ENCODE data around the gene PHF1. TPM values are rescaled to one million over a fixed set of nuclear protein-coding genes. Genes with fewer than 3 reads are reported as not detected.

PHF1 gene
- polyA plus RNA-seq, 3 donors, result 3.0 to 90.2 (median 3.5) TPM

GRCh38 chr6:33458676-33459075 is 47.9 kb downstream of the PHF1 start:
- H3K27ac Mint-ChIP-seq, result no peak overlapping the region
- no peak overlapping the region for H2AFZ ChIP-seq (ENCODE audit: insufficient read depth, low read depth, low read length, poor library complexity, severe bottlenecking)
- H3K4me3 Mint-ChIP-seq, result no peak overlapping the region
- peaks cover 7 to 14% of the 10 kb centered on the region in 2 donors for H3K4me1 ChIP-seq (ENCODE audit: control insufficient read depth in 1 of 2, insufficient read depth in 2 of 2, low read length in 2 of 2)
- no peak overlapping the region for H3K9ac ChIP-seq (ENCODE audit: insufficient read depth, low read length, poor library complexity, severe bottlenecking)
- peaks cover 0 to 11% of the 10 kb centered on the region in 2 donors for H3K36me3 ChIP-seq (replicated peaks in 1 of 2; ENCODE audit: control insufficient read depth in 1 of 2, insufficient read depth in 2 of 2, low read length in 2 of 2)
- H4K20me1 ChIP-seq (ENCODE audit: insufficient read depth, low read length), result no peaks in the 10 kb centered on the region
- H3K9me3 ChIP-seq (replicated peaks in 1 of 2; ENCODE audit: control insufficient read depth in 1 of 2, insufficient read depth in 1 of 2, low read length in 2 of 2), result no peaks in the 10 kb centered on the region
- intact Hi-C loops (cut with micrococcal nuclease), result no loop called here
- peaks cover 0 to 7% (median 7%) of the 10 kb centered on the region in 3 donors for H3K27me3 Mint-ChIP-seq (ENCODE audit: low read depth in 3 of 3)
- WGBS (ENCODE audit: insufficient coverage), result 78% methylated on average over 2 of the region's 3 CpGs
- TF ChIP-seq CTCF (IDR thresholded peaks at IDR 0.05), result no peak
- H3K27me3 ChIP-seq (ENCODE audit: control insufficient read depth in 2 of 2, insufficient read depth in 2 of 2, low read length in 2 of 2), result no peaks in the 10 kb centered on the region
- peaks cover 0 to 2% (median 0%) of the 10 kb centered on the region in 7 donors for H3K9me3 Mint-ChIP-seq
- no peak for DNase-seq
- peaks cover 13% of the 10 kb centered on the region for H3K4me1 Mint-ChIP-seq
- peaks cover 12% of the 10 kb centered on the region for H3K79me2 ChIP-seq (ENCODE audit: insufficient read depth, low read length)
- H3K36me3 Mint-ChIP-seq, result peaks cover 15 to 16% of the 10 kb centered on the region in 2 donors
- H3K27ac ChIP-seq (ENCODE audit: low read depth in 1 of 2, low read length in 2 of 2), result no peak overlapping the region
- no peak overlapping the region for H3K4me2 ChIP-seq (replicated peaks; ENCODE audit: extremely low read depth, low read length, poor library complexity, severe bottlenecking)
- no peak overlapping the region for H3K4me3 ChIP-seq (replicated peaks in 1 of 3; ENCODE audit: low read depth in 2 of 3, low read length in 3 of 3)

GRCh38 chr6:33459226-33459625 is 48.4 kb downstream of the PHF1 start:
- Mint-ChIP-seq H3K4me1 (peaks cover 10% of the 10 kb centered on the region), H3K36me3 (peaks cover 15 to 16% of the 10 kb centered on the region in 2 donors), H3K9me3 (peaks cover 0 to 2% (median 0%) of the 10 kb centered on the region in 7 donors), H3K4me3 (no peak overlapping the region), H3K27me3 (ENCODE audit: low read depth in 3 of 3) (peaks cover 2 to 10% (median 9%) of the 10 kb centered on the region in 3 donors), H3K27ac (no peak overlapping the region)
- Histone ChIP-seq H2AFZ (ENCODE audit: insufficient read depth, low read depth, low read length, poor library complexity, severe bottlenecking) (no peak overlapping the region), H4K20me1 (ENCODE audit: insufficient read depth, low read length) (no peaks in the 10 kb centered on the region), H3K27ac (ENCODE audit: low read depth in 1 of 2, low read length in 2 of 2) (no peak overlapping the region), H3K4me1 (ENCODE audit: control insufficient read depth in 1 of 2, insufficient read depth in 2 of 2, low read length in 2 of 2) (peaks cover 7 to 9% of the 10 kb centered on the region in 2 donors), H3K27me3 (ENCODE audit: control insufficient read depth in 2 of 2, insufficient read depth in 2 of 2, low read length in 2 of 2) (no peaks in the 10 kb centered on the region), H3K9ac (ENCODE audit: insufficient read depth, low read length, poor library complexity, severe bottlenecking) (no peak overlapping the region), H3K4me3 (replicated peaks in 1 of 3; ENCODE audit: low read depth in 2 of 3, low read length in 3 of 3) (no peak overlapping the region), H3K36me3 (replicated peaks in 1 of 2; ENCODE audit: control insufficient read depth in 1 of 2, insufficient read depth in 2 of 2, low read length in 2 of 2) (peaks cover 0 to 11% of the 10 kb centered on the region in 2 donors), H3K9me3 (replicated peaks in 1 of 2; ENCODE audit: control insufficient read depth in 1 of 2, insufficient read depth in 1 of 2, low read length in 2 of 2) (no peaks in the 10 kb centered on the region), H3K4me2 (replicated peaks; ENCODE audit: extremely low read depth, low read length, poor library complexity, severe bottlenecking) (no peak overlapping the region), H3K79me2 (ENCODE audit: insufficient read depth, low read length) (peaks cover 7% of the 10 kb centered on the region)
- no peak for TF ChIP-seq CTCF (IDR thresholded peaks at IDR 0.05)
- intact Hi-C loops (cut with micrococcal nuclease), result no loop called here
- DNase-seq, result no peak
- 100% methylated on average over 2 of the region's 2 CpGs for WGBS (ENCODE audit: insufficient coverage)

Small RNA genes within 50 kb of the gene (small RNA-seq; reads per million reads assigned to genes)
- not detected for gene RPL35AP4 (ENCODE audit: insufficient read length, low read depth)
- not detected for gene ZBTB9 (ENCODE audit: insufficient read length, low read depth)

Other genes with a start within 250 kb of the PHF1 start
- gene COL11A2, start 218.5 kb upstream of the PHF1 start, polyA plus RNA-seq, result under 1 TPM in 1 of 3 donors, not detected in 2; 0.57 TPM
- 10 to 100 TPM in 1 of 3 donors, 1 to 10 TPM in 2; 4.5 to 74.5 (median 5.1) TPM for gene RXRB, start 210.3 kb upstream of the PHF1 start, polyA plus RNA-seq
- 10 to 100 TPM; 14.5 to 32.7 (median 17.7) TPM for gene SLC39A7, start 210.1 kb upstream of the PHF1 start, polyA plus RNA-seq
- gene HSD17B8, start 206.4 kb upstream of the PHF1 start, polyA plus RNA-seq, result 10 to 100 TPM in 1 of 3 donors, 1 to 10 TPM in 2; 3.8 to 10.6 (median 4.7) TPM
- gene RING1, start 202.5 kb upstream of the PHF1 start, polyA plus RNA-seq, result 10 to 100 TPM in 1 of 3 donors, 1 to 10 TPM in 2; 4.6 to 27.9 (median 5.7) TPM
- 100 to 1,000 TPM in 1 of 3 donors, 10 to 100 TPM in 2; 11.0 to 150 (median 14.5) TPM for gene VPS52, start 139.1 kb upstream of the PHF1 start, polyA plus RNA-seq
- gene RPS18, start 138.9 kb upstream of the PHF1 start, polyA plus RNA-seq, result 1,000 to 10,000 TPM; 2,430 to 3,295 (median 2,894) TPM
- gene B3GALT4, start 133.9 kb upstream of the PHF1 start, polyA plus RNA-seq, result 10 to 100 TPM in 2 of 3 donors, 1 to 10 TPM in 1; 6.5 to 32.2 (median 28.5) TPM
- gene WDR46, start 121.8 kb upstream of the PHF1 start, polyA plus RNA-seq, result 10 to 100 TPM; 33.3 to 41.0 (median 37.3) TPM
- 10 to 100 TPM; 26.0 to 36.2 (median 28.4) TPM for gene PFDN6, start 121.4 kb upstream of the PHF1 start, polyA plus RNA-seq
- 100 to 1,000 TPM in 1 of 3 donors, 10 to 100 TPM in 2; 14.9 to 145 (median 15.5) TPM for gene RGL2, start 112.1 kb upstream of the PHF1 start, polyA plus RNA-seq
- 100 to 1,000 TPM; 138 to 228 (median 141) TPM for gene TAPBP, start 96.9 kb upstream of the PHF1 start, polyA plus RNA-seq
- gene ZBTB22, start 93.3 kb upstream of the PHF1 start, polyA plus RNA-seq, result 10 to 100 TPM; 12.2 to 16.5 (median 16.1) TPM
- gene DAXX, start 88.1 kb upstream of the PHF1 start, polyA plus RNA-seq, result 10 to 100 TPM; 22.3 to 39.2 (median 28.5) TPM
- under 1 TPM; 0.14 to 0.87 (median 0.68) TPM for gene KIFC1, start 19.2 kb upstream of the PHF1 start, polyA plus RNA-seq
- 100 to 1,000 TPM; 137 to 160 (median 153) TPM for gene CUTA, start 7.1 kb downstream of the PHF1 start, polyA plus RNA-seq
- gene SYNGAP1, start 9.1 kb downstream of the PHF1 start, polyA plus RNA-seq, result 1 to 10 TPM in 1 of 3 donors, not detected in 2; 4.0 TPM
- 1 to 10 TPM in 2 of 3 donors, under 1 TPM in 1; 0.42 to 2.0 (median 1.1) TPM for gene ZBTB9, start 43.6 kb downstream of the PHF1 start, polyA plus RNA-seq
- 10 to 100 TPM; 27.8 to 41.5 (median 34.0) TPM for gene BAK1, start 169.3 kb downstream of the PHF1 start, polyA plus RNA-seq
- 1 to 10 TPM in 1 of 3 donors, not detected in 2; 1.8 TPM for gene ITPR3, start 210.3 kb downstream of the PHF1 start, polyA plus RNA-seq

All from CD14-positive monocyte (primary cell).